ENCODE measurements around the gene CLDN6.

Gene CLDN6

GRCh38 chr16:2974319-2975056 is 43.5 kb downstream of the CLDN6 start:
- in situ Hi-C loops (cut with MboI; ENCODE audit: low sequenced_read_pairs), result no loop called here

- in situ Hi-C loops (cut with MboI; ENCODE audit: low sequenced_read_pairs), result no loop called here
These were observed 44.2 kb downstream of the CLDN6 start for GRCh38 chr16:2973605-2974318.

GRCh38 chr16:2973093-2973492 is 44.9 kb downstream of the CLDN6 start:
- in situ Hi-C loops (cut with MboI; ENCODE audit: low sequenced_read_pairs), result no loop called here

- in situ Hi-C loops (cut with MboI; ENCODE audit: low sequenced_read_pairs), result no loop called here
These were observed 45.8 kb downstream of the CLDN6 start for GRCh38 chr16:2971985-2972784.

GRCh38 chr16:2971134-2971984 is 46.6 kb downstream of the CLDN6 start:
- in situ Hi-C loops (cut with MboI; ENCODE audit: low sequenced_read_pairs), result no loop called here

- in situ Hi-C loops (cut with MboI; ENCODE audit: low sequenced_read_pairs), result no loop called here
These were observed 47.4 kb downstream of the CLDN6 start for GRCh38 chr16:2970563-2970962.

- in situ Hi-C loops (cut with MboI; ENCODE audit: low sequenced_read_pairs), result no loop called here
These were observed 48.1 kb downstream of the CLDN6 start for GRCh38 chr16:2969545-2970521.

GRCh38 chr16:2968738-2969544 is 49.0 kb downstream of the CLDN6 start, which contains the start of gene PAQR4:
TSS of gene PAQR4 (plus strand) at chr16:2969348. CDS start at chr16:2969675, 327 bp downstream.
- in situ Hi-C loops (cut with MboI; ENCODE audit: low sequenced_read_pairs), result no loop called here

GRCh38 chr16:2968368-2968737 is 49.6 kb downstream of the CLDN6 start:
- in situ Hi-C loops (cut with MboI; ENCODE audit: low sequenced_read_pairs), result no loop called here

GRCh38 chr16:2967721-2968161 is 50.2 kb downstream of the CLDN6 start:
- in situ Hi-C loops (cut with MboI; ENCODE audit: low sequenced_read_pairs), result no loop called here

GRCh38 chr16:2967211-2967631 is 50.8 kb downstream of the CLDN6 start:
- in situ Hi-C loops (cut with MboI; ENCODE audit: low sequenced_read_pairs), result no loop called here

- in situ Hi-C loops (cut with MboI; ENCODE audit: low sequenced_read_pairs), result no loop called here
These were observed 51.2 kb downstream of the CLDN6 start for GRCh38 chr16:2966808-2967191.

- in situ Hi-C loops (cut with MboI; ENCODE audit: low sequenced_read_pairs), result no loop called here
These were observed 51.8 kb downstream of the CLDN6 start for GRCh38 chr16:2966043-2966807.

Measured in HL-60/S4 treated with phorbol 12-myristate 13-acetate at 8.2 ng/mL for 4 days and 3 days (cell line).